Endothelial cell of umbilical vein (primary cell): ENCODE results near the gene CARHSP1. TPM values are rescaled to one million over a fixed set of nuclear protein-coding genes. Genes with fewer than 3 reads are reported as not detected.

Experiments
- BruUV-seq: library from RNA; stranded (reverse); fragments of 400-500 nt; replicated peaks from 2 replicates; lab custom pipeline; 2021; lab: Mats Ljungman, UMichigan
- CTCF ChIA-PET: fragments of 300-600, 350-600 bp; sonication (Branson Sonifier 250); formaldehyde crosslinking; loops from one replicate; lab custom pipeline; 2021; ENCODE audit warnings: antibody characterized with exemption, inconsistent platforms; lab: Charles Lee
- POLR2A ChIA-PET: fragments of 300-600, 350-600 bp; sonication (Branson Sonifier 250); formaldehyde crosslinking; loops from one replicate; lab custom pipeline; 2021; ENCODE audit warnings: antibody characterized with exemption, inconsistent platforms; lab: Charles Lee
- DNase-seq: peaks from one replicate; pipeline ENCODE4 v3.0.0-alpha.2; 2011; ENCODE audit warnings: low read depth, low spot score
- FAIRE-seq: peaks from 2 replicates; lab custom pipeline; 2011; peaks lifted over from hg19 to GRCh38; lab: Jason Lieb, UNC
- H2AFZ ChIP-seq: 2 replicates; pipeline ENCODE4 v1.6.0; 2012; ENCODE audit warnings: low read depth, low read length, control low read depth, inconsistent platforms
- H3K27ac ChIP-seq: 2 replicates; pipeline ENCODE4 v1.5.1; 2011; ENCODE audit warnings: low read depth, mild to moderate bottlenecking, control low read depth, low read length, moderate library complexity; ENCODE audit not compliant: insufficient read depth
- H3K27me3 ChIP-seq, 2 experiments: 2 replicates each; pipeline versions ENCODE4 v1.6.0 to v1.6.1; 2011; ENCODE audit warnings: low read length in 2 of 2, mixed read lengths in 1 of 2; ENCODE audit not compliant: control insufficient read depth in 2 of 2, insufficient read depth in 2 of 2
- H3K36me3 ChIP-seq, 2 experiments: 2 replicates in 1 of 2; 3 replicates in 1 of 2; pipeline ENCODE4 v1.5.1; 2011; ENCODE audit warnings: low read length in 2 of 2, mild to moderate bottlenecking in 1 of 2, moderate library complexity in 1 of 2; ENCODE audit not compliant: control insufficient read depth in 2 of 2, insufficient read depth in 2 of 2; ENCODE audit errors: extremely low read depth in 1 of 2
- H3K4me1 ChIP-seq: 3 replicates; pipeline ENCODE4 v1.5.1; 2011; ENCODE audit warnings: mild to moderate bottlenecking, low read length; ENCODE audit not compliant: control insufficient read depth, insufficient read depth; ENCODE audit errors: extremely low read depth
- H3K4me2 ChIP-seq: 2 replicates; pipeline ENCODE4 v1.6.1; 2011; ENCODE audit warnings: low read length, control low read depth, mixed read lengths; ENCODE audit not compliant: insufficient read depth
- H3K4me3 ChIP-seq, 3 experiments: fragments of 200-600 bp in 1 of 3; sonication (generic), shearing (Covaris generic) in 1 of 3; replicated peaks in 1 of 3; 2 replicates each; pipeline ENCODE4 v1.5.1; 2011 to 2016; ENCODE audit warnings: control low read depth in 3 of 3, low read length in 3 of 3, mild to moderate bottlenecking in 2 of 3, inconsistent platforms in 1 of 3, low read depth in 1 of 3, moderate library complexity in 1 of 3; ENCODE audit not compliant: insufficient read depth in 1 of 3
- H3K79me2 ChIP-seq: 2 replicates; pipeline ENCODE4 v1.6.0; 2012; ENCODE audit warnings: low read length, inconsistent platforms; ENCODE audit not compliant: control insufficient read depth, insufficient read depth
- H3K9ac ChIP-seq: replicated peaks from 2 replicates; pipeline ENCODE3; 2011; ENCODE audit warnings: low read length, control low read depth; ENCODE audit not compliant: insufficient read depth; ENCODE audit errors: extremely low read depth
- H3K9me1 ChIP-seq: replicated peaks from 3 replicates; pipeline ENCODE4 v1.6.0; 2011; ENCODE audit warnings: mild to moderate bottlenecking, low read length; ENCODE audit not compliant: control insufficient read depth, insufficient read depth; ENCODE audit errors: extremely low read depth
- H3K9me3 ChIP-seq: replicated peaks from 2 replicates; pipeline ENCODE4 v1.5.1; 2012; ENCODE audit warnings: low read length, inconsistent platforms; ENCODE audit not compliant: control insufficient read depth, insufficient read depth
- H4K20me1 ChIP-seq: replicated peaks from 2 replicates; pipeline ENCODE3; 2011; ENCODE audit warnings: mild to moderate bottlenecking, low read length; ENCODE audit not compliant: control insufficient read depth, insufficient read depth; ENCODE audit errors: extremely low read depth
- EZH2 ChIP-seq: IDR thresholded peaks from 2 replicates; pipeline ENCODE4 v1.6.1; 2012; ENCODE audit warnings: borderline replicate concordance, low read depth, mild to moderate bottlenecking, moderate library complexity, low read length, inconsistent platforms; ENCODE audit not compliant: severe bottlenecking
- FOS ChIP-seq: IDR thresholded peaks from 2 replicates; pipeline ENCODE4 v1.6.1; 2011; ENCODE audit warnings: mild to moderate bottlenecking, low read length, moderate library complexity, borderline replicate concordance; ENCODE audit not compliant: insufficient read depth
- GATA2 ChIP-seq: IDR thresholded peaks from 2 replicates; pipeline ENCODE4 v1.7.0; 2011; ENCODE audit warnings: low read depth, mild to moderate bottlenecking, moderate library complexity, mixed read lengths, low read length; ENCODE audit not compliant: insufficient read length, insufficient read depth
- JUN ChIP-seq: IDR thresholded peaks from 2 replicates; pipeline ENCODE4 v1.6.1; 2011; ENCODE audit warnings: borderline replicate concordance, low read depth; ENCODE audit not compliant: insufficient read length, insufficient read depth
- MAX ChIP-seq: IDR thresholded peaks from 2 replicates; pipeline ENCODE4 v1.6.1; 2011; ENCODE audit not compliant: insufficient read depth, insufficient read length
- MYC ChIP-seq: IDR thresholded peaks from one replicate; pipeline ENCODE4 v1.6.1; 2011; ENCODE audit warnings: mild to moderate bottlenecking, low read depth, low read length
- POLR2A ChIP-seq: IDR thresholded peaks from 2 replicates; pipeline ENCODE4 v1.6.1; 2012; ENCODE audit warnings: low read depth, mild to moderate bottlenecking, control low read depth, low read length
- POLR2AphosphoS5 ChIP-seq: IDR thresholded peaks from 2 replicates; pipeline ENCODE4 v1.6.1; 2012; ENCODE audit warnings: low read depth, mild to moderate bottlenecking, control low read depth, low read length, moderate library complexity; ENCODE audit not compliant: insufficient read depth
- dilution Hi-C: fragments of 300-500 bp; cut with MboI; formaldehyde crosslinking; loops from one replicate; pipeline ENCODE4 v1.15.0; 2019; ENCODE audit warnings: low sequenced_read_pairs; ENCODE audit not compliant: extremely low pct_ligation_motif_present
- intact Hi-C: fragments of 100-400 bp; cut with micrococcal nuclease; formaldehyde crosslinking; loops from one replicate; pipeline ENCODE4 v1.10.0; 2022
- polyA plus RNA-seq, 4 experiments: library from polyadenylated mRNA; depleted of rRNA in 3 of 4; stranded (reverse) in 3 of 4; unstranded in 1 of 4; fragments of >200 nt; gene quantifications; 2 replicates each; pipeline versions ENCODE4 v1.2.1 to v1.2.3, GENCODE V29; 2011 to 2012; ENCODE audit warnings: missing spikeins in 1 of 4
- total RNA-seq: library from RNA; stranded (reverse); gene quantifications from 2 replicates; pipeline ENCODE4 v1.2.3, GENCODE V29; 2021
- TF ChIP-seq, protein P1 (sequence below), 2 donors: IDR thresholded peaks; 1 replicate in 1 of 2; 2 replicates in 1 of 2; pipeline ENCODE4 v1.5.1; 2011; ENCODE audit warnings: low read length in 2 of 2, mild to moderate bottlenecking in 2 of 2, moderate library complexity in 2 of 2, control low read depth in 1 of 2, inconsistent platforms in 1 of 2, low read depth in 1 of 2; ENCODE audit not compliant: insufficient read depth in 1 of 2; ENCODE audit errors: extremely low read depth in 1 of 2

CARHSP1 gene
- total and polyA plus RNA-seq, 2 donors (not counting 3 experiments of a cell fraction or from before 2014, with no cell fraction given): 64.9 to 72.5 TPM

DNA sequence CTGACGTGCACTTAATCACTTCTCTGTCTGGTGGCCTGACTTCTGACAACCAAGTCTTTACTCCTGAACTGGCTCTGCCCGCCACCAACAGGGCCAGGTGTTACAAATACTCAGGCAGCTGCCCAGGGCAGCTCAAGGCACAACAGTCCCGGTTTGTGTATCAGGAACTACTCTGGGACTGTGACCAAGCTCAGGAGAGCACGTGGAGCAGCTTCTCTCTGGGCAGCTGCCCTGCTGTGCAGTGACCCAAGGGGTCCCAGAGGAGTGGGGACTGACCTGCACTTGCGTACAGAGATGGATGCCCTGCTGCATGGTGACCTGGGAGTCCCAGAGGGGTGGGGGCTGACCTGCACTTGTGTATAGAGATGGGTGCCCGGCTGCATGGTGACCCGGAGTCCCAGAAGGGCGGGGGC, 35.2 kb upstream of the CARHSP1 start:
- BruUV-seq: no TSS peak
- POLR2A ChIA-PET: no interaction called here
- H3K9ac ChIP-seq: no peak overlapping the region
- no peaks in the 10 kb centered on the region for H3K9me1 ChIP-seq
- no peaks in the 10 kb centered on the region for H3K4me1 ChIP-seq
- no peak overlapping the region for H3K27ac ChIP-seq
- intact Hi-C loops (no loop called here), dilution Hi-C loops (no loop called here)
- peaks cover 43 to 58% of the 10 kb centered on the region in 2 experiments for H3K36me3 ChIP-seq
- H3K27me3 ChIP-seq: no peaks in the 10 kb centered on the region
- no peaks in the 10 kb centered on the region for H3K9me3 ChIP-seq
- CTCF ChIA-PET: interaction anchor here (0.9 to 1.1 kb wide), 3 partner anchors 105 to 235 kb away, joined by 3 to 6 read pairs (median 4); no protein-coding TSS in a partner anchor
- TF ChIP-seq, protein P1, sequence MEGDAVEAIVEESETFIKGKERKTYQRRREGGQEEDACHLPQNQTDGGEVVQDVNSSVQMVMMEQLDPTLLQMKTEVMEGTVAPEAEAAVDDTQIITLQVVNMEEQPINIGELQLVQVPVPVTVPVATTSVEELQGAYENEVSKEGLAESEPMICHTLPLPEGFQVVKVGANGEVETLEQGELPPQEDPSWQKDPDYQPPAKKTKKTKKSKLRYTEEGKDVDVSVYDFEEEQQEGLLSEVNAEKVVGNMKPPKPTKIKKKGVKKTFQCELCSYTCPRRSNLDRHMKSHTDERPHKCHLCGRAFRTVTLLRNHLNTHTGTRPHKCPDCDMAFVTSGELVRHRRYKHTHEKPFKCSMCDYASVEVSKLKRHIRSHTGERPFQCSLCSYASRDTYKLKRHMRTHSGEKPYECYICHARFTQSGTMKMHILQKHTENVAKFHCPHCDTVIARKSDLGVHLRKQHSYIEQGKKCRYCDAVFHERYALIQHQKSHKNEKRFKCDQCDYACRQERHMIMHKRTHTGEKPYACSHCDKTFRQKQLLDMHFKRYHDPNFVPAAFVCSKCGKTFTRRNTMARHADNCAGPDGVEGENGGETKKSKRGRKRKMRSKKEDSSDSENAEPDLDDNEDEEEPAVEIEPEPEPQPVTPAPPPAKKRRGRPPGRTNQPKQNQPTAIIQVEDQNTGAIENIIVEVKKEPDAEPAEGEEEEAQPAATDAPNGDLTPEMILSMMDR (IDR thresholded peaks at IDR 0.05; ENCODE audit: extremely low read depth in 1 of 2, insufficient read depth in 1 of 2, low read depth in 1 of 2, low read length in 2 of 2): no peak
- TF ChIP-seq MYC (no peak), POLR2AphosphoS5 (no peak), EZH2 (no peak), MAX (no peak), POLR2A (no peak), FOS (no peak), GATA2 (no peak), JUN (no peak)
- H3K79me2 ChIP-seq: peaks cover 3% of the 10 kb centered on the region
- H4K20me1 ChIP-seq: no peaks in the 10 kb centered on the region
- H3K4me2 ChIP-seq: no peak overlapping the region
- DNase-seq: no peak
- H3K4me3 ChIP-seq: no peak overlapping the region
- FAIRE-seq: no peak
- H2AFZ ChIP-seq: no peak overlapping the region
